H1 (cell line): ENCODE data around the gene PLCL2. TPM values are rescaled to one million over a fixed set of nuclear protein-coding genes. Genes with fewer than 3 reads are reported as not detected.

Experiments
- CTCF ChIA-PET: fragments of 300-600 bp; sonication (Branson Sonifier 250); formaldehyde crosslinking; loops from one replicate; lab custom pipeline; 2021; ENCODE audit not compliant: partially characterized antibody; lab: Charles Lee
- POLR2A ChIA-PET: fragments of 300-600 bp; sonication (Branson Sonifier 250); formaldehyde crosslinking; loops from one replicate; lab custom pipeline; 2021; ENCODE audit warnings: inconsistent platforms; ENCODE audit not compliant: partially characterized antibody; lab: Charles Lee
- DNase-seq, 2 experiments: peaks; one replicate each; pipeline versions ENCODE4 v3.0.0 to v3.0.0-alpha.2; 2010 to 2022; ENCODE audit warnings: low spot score in 2 of 2, low read depth in 1 of 2, mixed read lengths in 1 of 2
- FAIRE-seq: peaks from 2 replicates; lab custom pipeline; 2011; peaks lifted over from hg19 to GRCh38; lab: Jason Lieb, UNC
- H2AFZ ChIP-seq: 2 replicates; pipeline ENCODE4 v1.8.1; 2012; ENCODE audit warnings: low read length, inconsistent platforms
- H2AK5ac ChIP-seq: 2 replicates; pipeline ENCODE4 v1.6.1; 2013; ENCODE audit warnings: low read depth, low read length
- H2BK120ac ChIP-seq: replicated peaks from 2 replicates; pipeline ENCODE3; 2013; ENCODE audit warnings: low read depth, low read length, inconsistent platforms
- H2BK12ac ChIP-seq: 2 replicates; pipeline ENCODE4 v1.6.1; 2013; ENCODE audit warnings: low read depth, low read length
- H2BK15ac ChIP-seq: 2 replicates; pipeline ENCODE4 v1.6.1; 2013; ENCODE audit warnings: low read length
- H2BK20ac ChIP-seq: 2 replicates; pipeline ENCODE4 v1.6.1; 2013; ENCODE audit warnings: low read length
- H2BK5ac ChIP-seq: 2 replicates; pipeline ENCODE4 v1.6.1; 2013; ENCODE audit warnings: low read depth, low read length
- H3K14ac ChIP-seq: 2 replicates; pipeline ENCODE4 v1.6.1; 2013; ENCODE audit warnings: inconsistent platforms; ENCODE audit not compliant: insufficient read length
- H3K18ac ChIP-seq: 2 replicates; pipeline ENCODE4 v1.6.1; 2013; ENCODE audit warnings: low read length; ENCODE audit errors: extremely low read depth
- H3K23ac ChIP-seq: 2 replicates; pipeline ENCODE4 v1.6.1; 2013; ENCODE audit warnings: inconsistent platforms; ENCODE audit not compliant: insufficient read length
- H3K23me2 ChIP-seq: 2 replicates; pipeline ENCODE4 v1.6.1; 2013; ENCODE audit warnings: low read depth, low read length
- H3K27ac ChIP-seq: 2 replicates; pipeline ENCODE4 v1.6.1; 2011; ENCODE audit warnings: low read depth, low read length, inconsistent platforms
- H3K27me3 ChIP-seq, 4 experiments: replicated peaks in 1 of 4; 1 replicate in 1 of 4; 2 replicates in 3 of 4; pipeline versions ENCODE4 v1.6.1 to v1.8.1; 2011 to 2013; ENCODE audit warnings: low read length in 3 of 4, mild to moderate bottlenecking in 3 of 4, inconsistent platforms in 2 of 4, mixed read lengths in 2 of 4, moderate library complexity in 1 of 4; ENCODE audit not compliant: control insufficient read depth in 3 of 4, insufficient read depth in 3 of 4; ENCODE audit errors: extremely low read depth in 1 of 4
- H3K36me3 ChIP-seq, 4 experiments: 2 replicates each; pipeline versions ENCODE4 v1.6.1 to v1.8.1; 2011 to 2013; ENCODE audit warnings: mild to moderate bottlenecking in 4 of 4, low read length in 3 of 4, moderate library complexity in 2 of 4, control low read depth in 1 of 4, inconsistent platforms in 1 of 4; ENCODE audit not compliant: insufficient read depth in 4 of 4, control insufficient read depth in 2 of 4
- H3K4ac ChIP-seq: replicated peaks from 2 replicates; pipeline ENCODE3; 2013; ENCODE audit warnings: low read length, low read depth, mixed read lengths, inconsistent platforms; ENCODE audit not compliant: insufficient read length
- H3K4me1 ChIP-seq, 4 experiments: replicated peaks in 1 of 4; 1 replicate in 1 of 4; 2 replicates in 3 of 4; pipeline versions ENCODE4 v1.6.1 to v1.8.1; 2011 to 2013; ENCODE audit warnings: low read length in 3 of 4, inconsistent platforms in 2 of 4, mixed read lengths in 1 of 4; ENCODE audit not compliant: insufficient read depth in 4 of 4, control insufficient read depth in 3 of 4
- H3K4me2 ChIP-seq, 2 experiments: 2 replicates each; pipeline versions ENCODE4 v1.6.1 to v1.8.1; 2011 to 2013; ENCODE audit warnings: low read depth in 2 of 2, low read length in 2 of 2, control low read depth in 1 of 2, inconsistent platforms in 1 of 2, mild to moderate bottlenecking in 1 of 2; ENCODE audit not compliant: insufficient read depth in 1 of 2
- H3K4me3 ChIP-seq, 4 experiments: fragments of 200-600, 300-600 bp in 1 of 4; sonication (generic), shearing (Covaris generic), sonication (Bioruptor Twin) in 1 of 4; 2 replicates each; pipeline versions ENCODE4 v1.5.1 to v1.8.1; 2011 to 2016; ENCODE audit warnings: low read length in 4 of 4, low read depth in 3 of 4, control low read depth in 2 of 4, inconsistent platforms in 2 of 4, mild to moderate bottlenecking in 2 of 4, mixed read lengths in 1 of 4, moderate library complexity in 1 of 4; ENCODE audit not compliant: insufficient read depth in 2 of 4; ENCODE audit errors: extremely low read depth in 1 of 4
- H3K56ac ChIP-seq: replicated peaks from 2 replicates; pipeline ENCODE3; 2013; ENCODE audit warnings: low read depth, mild to moderate bottlenecking, mixed read lengths, low read length, inconsistent platforms; ENCODE audit not compliant: insufficient read length
- H3K79me1 ChIP-seq: 2 replicates; pipeline ENCODE4 v1.6.1; 2013; ENCODE audit warnings: low read depth, low read length, control low read depth
- H3K79me2 ChIP-seq, 2 experiments: 2 replicates each; pipeline versions ENCODE4 v1.6.1 to v1.8.1; 2012 to 2013; ENCODE audit warnings: low read length in 2 of 2, mild to moderate bottlenecking in 2 of 2, inconsistent platforms in 1 of 2; ENCODE audit not compliant: insufficient read depth in 2 of 2, control insufficient read depth in 1 of 2
- H3K9ac ChIP-seq, 4 experiments: replicated peaks in 1 of 4; 1 replicate in 1 of 4; 2 replicates in 3 of 4; pipeline versions ENCODE4 v1.6.1 to v1.8.1; 2011 to 2013; ENCODE audit warnings: low read depth in 3 of 4, low read length in 3 of 4, control low read depth in 2 of 4, mild to moderate bottlenecking in 2 of 4, moderate library complexity in 2 of 4, inconsistent platforms in 1 of 4; ENCODE audit errors: extremely low read depth in 1 of 4
- H3K9me3 ChIP-seq, 2 experiments: 2 replicates each; pipeline versions ENCODE4 v1.6.1 to v1.8.1; 2012 to 2013; ENCODE audit warnings: mild to moderate bottlenecking in 2 of 2, moderate library complexity in 2 of 2, control low read depth in 1 of 2, inconsistent platforms in 1 of 2, low read depth in 1 of 2, low read length in 1 of 2, mixed read lengths in 1 of 2; ENCODE audit not compliant: insufficient read depth in 2 of 2
- H4K20me1 ChIP-seq, 2 experiments: replicated peaks in 1 of 2; 2 replicates each; pipeline versions ENCODE3 to v1.8.1; 2011 to 2013; ENCODE audit warnings: inconsistent platforms in 2 of 2, low read length in 2 of 2, mild to moderate bottlenecking in 1 of 2; ENCODE audit not compliant: insufficient read depth in 2 of 2, control insufficient read depth in 1 of 2
- H4K5ac ChIP-seq: 2 replicates; pipeline ENCODE4 v1.6.1; 2013; ENCODE audit warnings: low read length, low read depth, mixed read lengths, inconsistent platforms; ENCODE audit not compliant: insufficient read length
- H4K8ac ChIP-seq: 2 replicates; pipeline ENCODE4 v1.8.0; 2013; ENCODE audit warnings: mild to moderate bottlenecking, moderate library complexity, low read length, inconsistent platforms; ENCODE audit not compliant: insufficient read depth; ENCODE audit errors: extremely low read depth
- H4K91ac ChIP-seq: replicated peaks from 2 replicates; pipeline ENCODE3; 2013; ENCODE audit warnings: low read length, mixed read lengths, inconsistent platforms; ENCODE audit not compliant: insufficient read length
- JUN ChIP-seq: IDR thresholded peaks from 2 replicates; pipeline ENCODE4 v1.6.1; 2011; ENCODE audit warnings: low read depth, mild to moderate bottlenecking, improper control_type of control experiment, low read length
- POLR2A ChIP-seq, 2 experiments: IDR thresholded peaks; 1 replicate in 1 of 2; 2 replicates in 1 of 2; pipeline ENCODE4 v1.6.1; 2011; ENCODE audit warnings: low read depth in 2 of 2, low read length in 2 of 2, mild to moderate bottlenecking in 2 of 2; ENCODE audit errors: control extremely low read depth in 1 of 2
- WGBS, 2 experiments: shearing (Covaris generic) in 1 of 2; methylation state at CpG; one replicate each; pipeline versions ENCODE4 v1.1.6 to v1.1.7; 2013 to 2015; ENCODE audit warnings: low lambda C conversion rate in 2 of 2, mixed read lengths in 2 of 2, inconsistent platforms in 1 of 2, low coverage in 1 of 2, missing lambda C conversion rate in 1 of 2; ENCODE audit not compliant: insufficient replicate concordance in 2 of 2, insufficient coverage in 1 of 2, insufficient read length in 1 of 2; ENCODE audit errors: extremely low coverage in 1 of 2, missing lambda C conversion rate in 1 of 2; 5-methylcytosine and 5-hydroxymethylcytosine counted together
- polyA plus RNA-seq, 7 experiments: library from polyadenylated mRNA; depleted of rRNA in 3 of 7; stranded (reverse) in 5 of 7; unstranded in 2 of 7; fragments of >200 nt in 5 of 7; fragments of 200-250 nt in 2 of 7; gene quantifications; 1 replicate in 5 of 7; 2 replicates in 1 of 7; 4 replicates in 1 of 7; pipeline versions ENCODE4 v1.2.1 to v1.2.3, GENCODE V29; 2011 to 2013; ENCODE audit warnings: missing spikeins in 2 of 7, mixed read lengths in 2 of 7
- total RNA-seq: library from RNA; stranded (reverse); fragmentation: NEBNext Ultra II Directional; extraction: Animal tissue kit (Norgen Biotek cat#: 25700); gene quantifications from 2 replicates; pipeline ENCODE4 v1.2.1, GENCODE V29; 2021

The PLCL2 gene
- total and polyA plus RNA-seq, 2 of the 8 experiments (the other 6 are each of a cell fraction or from before 2014, with no cell fraction given), result 3.5 to 6.8 TPM

DNA sequence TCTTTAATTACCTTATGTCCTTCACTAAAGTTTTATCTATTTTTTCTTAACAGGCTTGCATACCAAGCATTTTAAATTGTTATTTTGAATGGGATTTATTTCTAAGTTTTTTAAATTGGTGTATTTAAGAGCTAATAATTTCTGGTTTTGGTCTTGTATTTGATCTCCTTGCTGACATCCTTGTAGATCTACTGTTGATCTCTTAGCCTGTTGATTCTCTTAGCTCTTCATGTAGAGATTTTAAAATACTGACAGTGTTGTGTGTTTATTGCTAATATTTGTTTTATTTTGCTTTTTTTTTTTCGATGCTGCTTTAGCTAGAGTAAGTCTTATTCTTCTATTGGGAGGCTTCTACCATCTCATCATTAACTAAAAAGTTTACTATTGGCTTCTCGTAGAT lies 65.5 kb downstream of the PLCL2 start:
- Histone ChIP-seq H4K91ac (no peak overlapping the region), H3K4me2 (no peak overlapping the region), H3K4ac (no peak overlapping the region), H3K9ac (no peak overlapping the region), H2AK5ac (no peak overlapping the region), H2BK120ac (no peak overlapping the region), H3K9me3 (no peaks in the 10 kb centered on the region), H3K4me1 (no peaks in the 10 kb centered on the region), H2BK5ac (no peak overlapping the region), H3K27ac (no peak overlapping the region), H2BK15ac (no peak overlapping the region), H3K14ac (no peak overlapping the region), H4K8ac (no peak overlapping the region), H3K56ac (no peak overlapping the region), H4K5ac (no peak overlapping the region), H2BK12ac (no peak overlapping the region), H3K27me3 (peaks cover 0 to 1% (median 0%) of the 10 kb centered on the region in 4 experiments; a peak in 1 of 7 replicates), H3K36me3 (no peaks in the 10 kb centered on the region), H3K23me2 (no peaks in the 10 kb centered on the region), H2AFZ (no peak overlapping the region), H3K79me2 (no peaks in the 10 kb centered on the region), H3K4me3 (no peak overlapping the region), H3K79me1 (no peaks in the 10 kb centered on the region), H3K23ac (no peak overlapping the region), H2BK20ac (no peak overlapping the region), H4K20me1 (no peaks in the 10 kb centered on the region), H3K18ac (no peak overlapping the region)
- ChIA-PET CTCF (no interaction called here), POLR2A (interaction anchor here (1.0 kb wide), 1 partner anchor 16 kb away, joined by 3 read pairs; no protein-coding TSS in a partner anchor)
- 91% methylated on average over 2 of the region's 2 CpGs; no CpG with 5 or more reads in 1 of the 2 experiments for WGBS, 2 experiments
- no peak for DNase-seq
- no peak for FAIRE-seq
- TF ChIP-seq POLR2A (IDR thresholded peaks at IDR 0.05; ENCODE audit: control extremely low read depth in 1 of 2, low read depth in 2 of 2, low read length in 2 of 2), result no peak
- TF ChIP-seq JUN, result no peak
